Nephron (organoid): ENCODE results near the gene CHD8.

Source experiments
- H3K27ac Mint-ChIP-seq, 3 experiments: 2 replicates each; pipeline ENCODE4 v1.8.0; 2020; ENCODE audit warnings: mixed read lengths in 3 of 3, mild to moderate bottlenecking in 2 of 3, moderate library complexity in 1 of 3
- H3K27me3 Mint-ChIP-seq: 2 replicates; pipeline ENCODE4 v1.8.0; 2021; ENCODE audit warnings: low read depth, mild to moderate bottlenecking, moderate library complexity, mixed read lengths
- H3K36me3 Mint-ChIP-seq: 2 replicates; pipeline ENCODE4 v1.8.0; 2020; ENCODE audit warnings: low read depth, mixed read lengths
- H3K4me1 Mint-ChIP-seq: 2 replicates; pipeline ENCODE4 v1.8.0; 2020; ENCODE audit warnings: mixed read lengths
- H3K4me3 Mint-ChIP-seq, 3 experiments: 2 replicates each; pipeline ENCODE4 v1.8.0; 2020; ENCODE audit warnings: mild to moderate bottlenecking in 3 of 3, mixed read lengths in 3 of 3, moderate library complexity in 2 of 3
- H3K9me3 Mint-ChIP-seq: 2 replicates; pipeline ENCODE4 v1.8.0; 2020; ENCODE audit warnings: mixed read lengths
- CTCF ChIP-seq, 3 experiments: fragments of 200-600 bp; sonication (generic); IDR thresholded peaks; one replicate each; pipeline ENCODE4 v1.5.0; 2021; ENCODE audit warnings: antibody characterized with exemption in 3 of 3; ENCODE audit not compliant: unreplicated experiment in 3 of 3

Gene CHD8

GRCh38 chr14:21369949-21370679 lies 85.8 kb downstream of the CHD8 start:
- Mint-ChIP-seq H3K27ac (no peak overlapping the region), H3K9me3 (no peaks in the 10 kb centered on the region), H3K36me3 (peaks cover 75% of the 10 kb centered on the region), H3K27me3 (no peaks in the 10 kb centered on the region), H3K4me3 (no peak overlapping the region), H3K4me1 (no peaks in the 10 kb centered on the region)
- no peak for TF ChIP-seq CTCF (IDR thresholded peaks at IDR 0.05; ENCODE audit: unreplicated experiment in 3 of 3)

DNA sequence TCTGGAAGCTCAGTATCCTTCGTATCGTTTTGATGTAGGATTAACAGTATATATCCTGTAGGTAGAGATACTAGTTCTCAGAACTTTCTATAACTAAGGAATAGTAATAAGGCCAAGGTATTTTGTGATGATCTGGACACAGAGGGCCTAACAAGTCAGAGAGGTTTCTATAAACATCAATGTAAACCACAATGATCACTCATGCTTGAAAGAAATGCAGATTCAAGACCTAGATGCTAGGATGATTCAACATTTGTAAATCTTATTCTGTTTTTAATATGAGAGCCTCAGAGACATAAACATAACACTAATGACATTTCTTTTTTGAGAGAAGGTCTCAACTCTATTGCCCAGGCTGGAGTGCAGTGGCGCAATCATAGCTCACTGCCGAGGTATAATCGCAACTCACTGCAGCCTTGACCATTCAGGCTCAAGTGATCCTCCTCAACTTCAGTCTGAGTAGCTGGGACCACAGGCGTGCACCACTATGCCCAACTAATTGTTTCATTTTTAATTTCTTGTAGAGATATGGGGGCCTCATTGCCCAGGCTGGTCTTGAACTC lies 88.3 kb downstream of the CHD8 start:
- Mint-ChIP-seq H3K27ac (no peak overlapping the region), H3K9me3 (no peaks in the 10 kb centered on the region), H3K4me1 (no peaks in the 10 kb centered on the region), H3K27me3 (no peaks in the 10 kb centered on the region), H3K4me3 (no peak overlapping the region), H3K36me3 (peaks cover 90% of the 10 kb centered on the region)
- no peak for TF ChIP-seq CTCF (IDR thresholded peaks at IDR 0.05; ENCODE audit: unreplicated experiment in 3 of 3)

GRCh38 chr14:21356511-21356910 lies 99.4 kb downstream of the CHD8 start:
- H3K27me3 Mint-ChIP-seq, result no peaks in the 10 kb centered on the region
- peaks cover 90% of the 10 kb centered on the region for H3K36me3 Mint-ChIP-seq
- no peaks in the 10 kb centered on the region for H3K4me1 Mint-ChIP-seq
- no peak for TF ChIP-seq CTCF (IDR thresholded peaks at IDR 0.05; ENCODE audit: unreplicated experiment in 3 of 3)
- no peaks in the 10 kb centered on the region for H3K9me3 Mint-ChIP-seq
- H3K27ac Mint-ChIP-seq, result no peak overlapping the region
- no peak overlapping the region for H3K4me3 Mint-ChIP-seq

DNA sequence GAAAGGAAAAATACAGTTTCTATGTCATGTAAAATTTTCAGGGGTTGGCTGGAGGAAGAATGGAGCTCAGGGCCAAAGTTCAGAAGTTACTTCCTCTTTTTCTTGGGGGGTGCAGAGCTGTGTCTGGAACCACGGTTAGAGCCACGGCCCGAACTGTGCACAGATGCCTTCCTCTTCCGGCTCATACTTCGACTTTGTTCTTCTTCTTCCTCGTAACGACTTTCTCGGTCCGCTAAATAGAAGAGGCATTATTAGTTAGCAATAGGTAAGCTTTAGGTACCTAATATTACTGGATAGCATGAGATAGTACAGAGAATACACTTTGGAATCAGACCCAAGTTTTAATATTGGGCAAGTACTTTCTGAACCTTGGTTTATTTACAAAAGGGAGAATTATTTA lies 103.3 kb downstream of the CHD8 start:
- H3K4me3 Mint-ChIP-seq, result no peak overlapping the region
- peaks cover 66% of the 10 kb centered on the region for H3K36me3 Mint-ChIP-seq
- TF ChIP-seq CTCF (IDR thresholded peaks at IDR 0.05; ENCODE audit: unreplicated experiment in 3 of 3), result no peak
- H3K9me3 Mint-ChIP-seq, result no peaks in the 10 kb centered on the region
- no peaks in the 10 kb centered on the region for H3K27me3 Mint-ChIP-seq
- H3K27ac Mint-ChIP-seq, result no peak overlapping the region
- peaks cover 5% of the 10 kb centered on the region for H3K4me1 Mint-ChIP-seq

GRCh38 chr14:21350539-21350938 lies 105.4 kb downstream of the CHD8 start:
- H3K27ac Mint-ChIP-seq, result no peak overlapping the region
- H3K4me3 Mint-ChIP-seq, result no peak overlapping the region
- H3K36me3 Mint-ChIP-seq, result peaks cover 47% of the 10 kb centered on the region
- no peaks in the 10 kb centered on the region for H3K27me3 Mint-ChIP-seq
- H3K4me1 Mint-ChIP-seq, result peaks cover 5% of the 10 kb centered on the region
- H3K9me3 Mint-ChIP-seq, result no peaks in the 10 kb centered on the region
- no peak for TF ChIP-seq CTCF (IDR thresholded peaks at IDR 0.05; ENCODE audit: unreplicated experiment in 3 of 3)

- Mint-ChIP-seq H3K27me3 (no peaks in the 10 kb centered on the region), H3K9me3 (no peaks in the 10 kb centered on the region), H3K4me3 (no peak overlapping the region), H3K27ac (no peak overlapping the region), H3K36me3 (peaks cover 17% of the 10 kb centered on the region), H3K4me1 (peaks cover 5% of the 10 kb centered on the region)
- no peak for TF ChIP-seq CTCF (IDR thresholded peaks at IDR 0.05; ENCODE audit: unreplicated experiment in 3 of 3)
Measured at GRCh38 chr14:21347201-21347600, 108.7 kb downstream of the CHD8 start.
